H1 (cell line): Measurements from ENCODE around the gene HACL1.

ENCODE experiments used
- CEBPB ChIP-seq: IDR thresholded peaks from 2 replicates; pipeline ENCODE4 v1.6.1; 2012; ENCODE audit warnings: low read depth, low read length
- EP300 ChIP-seq, 2 experiments: IDR thresholded peaks; 1 replicate in 1 of 2; 2 replicates in 1 of 2; pipeline ENCODE4 v1.6.1; 2011 to 2012; ENCODE audit warnings: low read depth in 2 of 2, low read length in 2 of 2, mild to moderate bottlenecking in 2 of 2, borderline replicate concordance in 1 of 2, inconsistent platforms in 1 of 2, moderate library complexity in 1 of 2
- GABPA ChIP-seq: IDR thresholded peaks from 2 replicates; pipeline ENCODE4 v1.6.1; 2011; ENCODE audit warnings: mild to moderate bottlenecking, low read length, moderate library complexity, borderline replicate concordance; ENCODE audit not compliant: insufficient read depth
- JUND ChIP-seq: IDR thresholded peaks from 2 replicates; pipeline ENCODE4 v1.6.1; 2011; ENCODE audit warnings: mild to moderate bottlenecking, improper control_type of control experiment, low read length
- TF ChIP-seq, protein P1 (sequence below), 3 experiments: IDR thresholded peaks; 1 replicate in 2 of 3; 2 replicates in 1 of 3; pipeline versions ENCODE4 v1.5.1 to v1.6.1; 2011; ENCODE audit warnings: low read length in 3 of 3, mild to moderate bottlenecking in 3 of 3, inconsistent platforms in 2 of 3, low read depth in 1 of 3, moderate library complexity in 1 of 3; ENCODE audit not compliant: insufficient read depth in 1 of 3; ENCODE audit errors: control extremely low read depth in 1 of 3

DNA sequence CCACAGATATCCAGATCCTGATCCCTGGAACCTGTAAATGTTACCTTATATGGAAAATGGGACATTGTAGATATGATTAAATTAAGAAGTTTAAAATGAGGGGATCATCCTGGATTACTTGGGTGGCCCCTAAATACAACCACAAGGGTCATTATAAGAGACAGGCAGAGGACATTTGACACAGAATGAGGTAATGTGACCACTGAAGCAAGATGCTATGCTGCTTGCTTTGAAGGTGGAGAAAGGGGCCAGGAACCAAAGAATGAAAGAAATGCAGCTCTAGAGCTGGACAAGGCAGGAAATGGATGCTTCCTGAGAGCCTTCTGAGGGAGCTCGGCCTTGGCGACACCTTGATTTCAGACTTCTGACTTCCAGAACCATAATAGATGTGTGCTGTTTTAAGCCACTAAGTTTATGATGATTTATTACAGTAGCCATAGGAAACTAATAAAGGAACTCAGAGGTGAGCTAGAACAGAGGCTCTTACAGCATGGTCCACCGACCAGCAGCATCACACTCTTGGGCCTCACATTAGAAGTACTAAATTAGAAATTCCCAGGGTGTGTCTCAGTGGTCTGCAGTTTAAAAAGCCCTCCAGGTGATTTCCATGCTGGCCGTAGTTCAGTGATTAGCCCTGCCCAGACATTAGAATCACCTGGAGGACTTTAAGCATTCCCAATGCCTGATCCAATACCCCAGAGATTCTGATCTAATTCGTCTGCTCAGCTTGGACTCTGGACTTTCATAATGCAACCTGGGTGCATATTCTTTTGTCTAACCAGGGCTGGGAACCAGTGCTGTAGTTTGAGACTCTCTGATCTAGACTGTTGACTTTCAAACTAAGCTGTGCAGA lies 87.3 kb downstream of the HACL1 start:
- no peak for TF ChIP-seq JUND
- no peak for TF ChIP-seq EP300 (IDR thresholded peaks at IDR 0.05; ENCODE audit: borderline replicate concordance in 1 of 2, low read depth in 2 of 2, low read length in 2 of 2)
- TF ChIP-seq, protein P1, sequence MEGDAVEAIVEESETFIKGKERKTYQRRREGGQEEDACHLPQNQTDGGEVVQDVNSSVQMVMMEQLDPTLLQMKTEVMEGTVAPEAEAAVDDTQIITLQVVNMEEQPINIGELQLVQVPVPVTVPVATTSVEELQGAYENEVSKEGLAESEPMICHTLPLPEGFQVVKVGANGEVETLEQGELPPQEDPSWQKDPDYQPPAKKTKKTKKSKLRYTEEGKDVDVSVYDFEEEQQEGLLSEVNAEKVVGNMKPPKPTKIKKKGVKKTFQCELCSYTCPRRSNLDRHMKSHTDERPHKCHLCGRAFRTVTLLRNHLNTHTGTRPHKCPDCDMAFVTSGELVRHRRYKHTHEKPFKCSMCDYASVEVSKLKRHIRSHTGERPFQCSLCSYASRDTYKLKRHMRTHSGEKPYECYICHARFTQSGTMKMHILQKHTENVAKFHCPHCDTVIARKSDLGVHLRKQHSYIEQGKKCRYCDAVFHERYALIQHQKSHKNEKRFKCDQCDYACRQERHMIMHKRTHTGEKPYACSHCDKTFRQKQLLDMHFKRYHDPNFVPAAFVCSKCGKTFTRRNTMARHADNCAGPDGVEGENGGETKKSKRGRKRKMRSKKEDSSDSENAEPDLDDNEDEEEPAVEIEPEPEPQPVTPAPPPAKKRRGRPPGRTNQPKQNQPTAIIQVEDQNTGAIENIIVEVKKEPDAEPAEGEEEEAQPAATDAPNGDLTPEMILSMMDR (IDR thresholded peaks at IDR 0.05; ENCODE audit: control extremely low read depth in 1 of 3, insufficient read depth in 1 of 3, low read depth in 1 of 3, low read length in 3 of 3) = no peak
- no peak for TF ChIP-seq GABPA
- no peak for TF ChIP-seq CEBPB
